Brain microvascular endothelial cell (primary cell): ENCODE data around the gene PTGER3.

Experiments used
- DNase-seq: peaks from one replicate; pipeline ENCODE4 v3.0.0-alpha.2; 2020
- H3K27ac ChIP-seq: fragments of 250-450 bp; sonication (Bioruptor Pico); 2 replicates; pipeline ENCODE4 v1.5.1; 2020; ENCODE audit warnings: mild to moderate bottlenecking, moderate library complexity
- H3K27me3 ChIP-seq: fragments of 250-450 bp; sonication (Bioruptor Pico); replicated peaks from 2 replicates; pipeline ENCODE4 v1.5.1; 2020; ENCODE audit warnings: mild to moderate bottlenecking
- H3K36me3 ChIP-seq: fragments of 250-450 bp; sonication (Bioruptor Pico); replicated peaks from 2 replicates; pipeline ENCODE4 v1.5.1; 2020; ENCODE audit warnings: mild to moderate bottlenecking
- H3K4me3 ChIP-seq: 2 replicates; pipeline ENCODE4 v1.5.1; 2011; ENCODE audit warnings: low read depth, mild to moderate bottlenecking, control low read depth, low read length, moderate library complexity
- in situ Hi-C: cut with HindIII; loops from 2 replicates; pipeline ENCODE4 v1.10.0; 2017; ENCODE audit warnings: low sequenced_read_pairs, low pct_ligation_motif_present
- TF ChIP-seq, protein P1 (sequence below): IDR thresholded peaks from 2 replicates; pipeline ENCODE4 v1.5.1; 2011; ENCODE audit warnings: low read depth, mild to moderate bottlenecking, moderate library complexity, low read length, control low read depth, inconsistent platforms; ENCODE audit errors: missing control alignments

The PTGER3 gene

DNA sequence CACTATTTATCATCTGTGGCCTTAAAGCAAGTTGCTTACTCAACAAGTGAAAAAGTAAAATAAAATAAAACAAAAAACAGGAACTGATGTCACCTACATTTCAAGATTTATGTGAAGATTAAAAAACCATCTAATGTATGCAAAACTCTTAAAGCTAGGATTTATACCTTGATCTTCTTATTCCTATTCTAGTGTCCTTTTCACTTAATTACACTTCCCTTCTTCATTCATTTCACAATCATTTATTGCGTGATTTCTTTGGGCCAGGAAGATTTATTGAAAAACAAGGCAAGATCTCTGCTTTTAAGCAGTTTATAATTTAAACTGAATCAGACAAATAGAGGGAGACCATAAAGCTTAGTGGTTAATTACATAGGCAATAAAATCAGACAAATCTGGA is 18.6 kb downstream of the PTGER3 start:
- H3K36me3 ChIP-seq: no peaks in the 10 kb centered on the region
- no peak overlapping the region for H3K4me3 ChIP-seq
- DNase-seq: no peak
- TF ChIP-seq, protein P1, sequence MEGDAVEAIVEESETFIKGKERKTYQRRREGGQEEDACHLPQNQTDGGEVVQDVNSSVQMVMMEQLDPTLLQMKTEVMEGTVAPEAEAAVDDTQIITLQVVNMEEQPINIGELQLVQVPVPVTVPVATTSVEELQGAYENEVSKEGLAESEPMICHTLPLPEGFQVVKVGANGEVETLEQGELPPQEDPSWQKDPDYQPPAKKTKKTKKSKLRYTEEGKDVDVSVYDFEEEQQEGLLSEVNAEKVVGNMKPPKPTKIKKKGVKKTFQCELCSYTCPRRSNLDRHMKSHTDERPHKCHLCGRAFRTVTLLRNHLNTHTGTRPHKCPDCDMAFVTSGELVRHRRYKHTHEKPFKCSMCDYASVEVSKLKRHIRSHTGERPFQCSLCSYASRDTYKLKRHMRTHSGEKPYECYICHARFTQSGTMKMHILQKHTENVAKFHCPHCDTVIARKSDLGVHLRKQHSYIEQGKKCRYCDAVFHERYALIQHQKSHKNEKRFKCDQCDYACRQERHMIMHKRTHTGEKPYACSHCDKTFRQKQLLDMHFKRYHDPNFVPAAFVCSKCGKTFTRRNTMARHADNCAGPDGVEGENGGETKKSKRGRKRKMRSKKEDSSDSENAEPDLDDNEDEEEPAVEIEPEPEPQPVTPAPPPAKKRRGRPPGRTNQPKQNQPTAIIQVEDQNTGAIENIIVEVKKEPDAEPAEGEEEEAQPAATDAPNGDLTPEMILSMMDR: no peak
- H3K27ac ChIP-seq: no peak overlapping the region
- no peaks in the 10 kb centered on the region for H3K27me3 ChIP-seq
- in situ Hi-C loops: no loop called here

- H3K27me3 ChIP-seq: no peaks in the 10 kb centered on the region
- no peak for DNase-seq
- H3K4me3 ChIP-seq: no peak overlapping the region
- H3K36me3 ChIP-seq: no peaks in the 10 kb centered on the region
- TF ChIP-seq, protein P1: no peak
- in situ Hi-C loops: no loop called here
- no peak overlapping the region for H3K27ac ChIP-seq
Measured at GRCh38 chr1:71027991-71028390, 19.6 kb downstream of the PTGER3 start.

DNA sequence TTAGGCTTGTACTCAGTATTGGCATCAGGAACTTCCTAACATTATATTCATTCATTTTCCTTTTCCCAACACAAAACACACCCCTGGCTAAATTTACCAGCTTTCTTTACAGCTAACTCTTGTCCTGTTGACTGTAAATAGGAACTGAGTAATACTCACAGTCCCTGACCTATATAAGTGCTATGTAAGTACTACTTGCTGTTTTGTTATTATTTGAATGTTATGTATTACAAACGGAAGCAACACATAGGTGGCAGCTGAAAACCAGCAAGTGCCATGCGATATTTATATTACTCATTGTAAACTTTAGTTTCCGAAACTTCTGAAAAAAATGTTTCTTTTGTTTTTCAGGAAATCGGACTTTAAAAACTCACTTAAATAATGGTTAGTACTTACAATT is 21.5 kb downstream of the PTGER3 start:
- in situ Hi-C loops: no loop called here
- H3K4me3 ChIP-seq: no peak overlapping the region
- TF ChIP-seq, protein P1: no peak
- no peaks in the 10 kb centered on the region for H3K36me3 ChIP-seq
- H3K27ac ChIP-seq: no peak overlapping the region
- no peak for DNase-seq
- H3K27me3 ChIP-seq: no peaks in the 10 kb centered on the region

DNA sequence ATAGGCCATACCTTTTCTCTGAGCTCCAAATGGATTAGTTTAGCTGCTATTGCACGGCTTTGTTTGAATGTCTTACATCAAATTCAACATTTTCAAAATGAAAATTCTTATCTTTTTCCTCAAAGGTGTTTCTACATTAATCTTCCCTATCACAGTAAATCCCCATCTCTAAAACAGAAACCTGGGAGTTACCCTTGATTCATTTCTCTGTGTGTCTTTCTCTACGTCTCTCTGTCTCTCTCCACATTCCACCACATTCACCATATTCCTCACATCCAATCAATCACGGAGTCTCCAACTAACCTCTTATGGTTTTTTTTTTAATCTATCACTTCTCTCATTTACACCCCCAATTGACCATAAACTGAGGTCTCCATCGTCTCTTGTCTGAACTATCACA is 24.1 kb downstream of the PTGER3 start:
- TF ChIP-seq, protein P1: no peak
- DNase-seq: no peak
- in situ Hi-C loops: no loop called here
- Histone ChIP-seq H3K27me3 (no peaks in the 10 kb centered on the region), H3K27ac (no peak overlapping the region), H3K4me3 (no peak overlapping the region), H3K36me3 (no peaks in the 10 kb centered on the region)

GRCh38 chr1:71019233-71019969 is 28.2 kb downstream of the PTGER3 start:
- no peak overlapping the region for H3K27ac ChIP-seq
- TF ChIP-seq, protein P1: no peak
- no peak overlapping the region for H3K4me3 ChIP-seq
- no peaks in the 10 kb centered on the region for H3K36me3 ChIP-seq
- in situ Hi-C loops: no loop called here
- no peaks in the 10 kb centered on the region for H3K27me3 ChIP-seq
- no peak for DNase-seq

GRCh38 chr1:71018791-71019190 is 28.8 kb downstream of the PTGER3 start:
- in situ Hi-C loops: no loop called here
- DNase-seq: no peak
- TF ChIP-seq, protein P1: no peak

More at GRCh38 chr1:71018791-71019190, 28.8 kb downstream of the PTGER3 start:
- Histone ChIP-seq H3K4me3 (no peak overlapping the region), H3K27ac (no peak overlapping the region), H3K36me3 (no peaks in the 10 kb centered on the region), H3K27me3 (no peaks in the 10 kb centered on the region)
